ENCODE data around the gene GBE1. TPM values are rescaled to one million over a fixed set of nuclear protein-coding genes. Genes with fewer than 3 reads are reported as not detected.

GBE1 gene
- total RNA-seq, 1 donor from 2014 or later: 10.9 TPM

DNA sequence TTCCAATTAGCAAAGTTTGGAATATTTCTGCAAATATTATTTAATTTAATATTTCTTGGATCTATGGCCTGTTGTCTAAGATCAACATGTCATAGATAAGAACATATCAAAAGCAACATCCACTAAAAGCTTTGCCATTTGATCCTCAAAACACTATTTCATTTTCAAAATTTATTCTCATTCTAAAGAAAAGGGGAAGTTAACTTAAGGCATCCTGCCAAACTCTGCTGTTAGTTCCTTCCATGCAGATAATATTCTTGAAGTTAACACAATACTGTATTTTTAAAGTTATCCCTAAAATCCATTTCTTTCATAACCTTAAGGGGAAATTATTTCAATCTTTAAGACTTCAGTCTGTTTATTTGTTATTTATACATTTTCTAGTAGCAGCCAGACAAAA lies 28.2 kb upstream of the GBE1 start:
- Mint-ChIP-seq H3K4me3 (ENCODE audit: low read depth) (no peak overlapping the region), H3K9me3 (ENCODE audit: low read depth) (no peaks in the 10 kb centered on the region), H3K36me3 (ENCODE audit: insufficient read depth) (no peaks in the 10 kb centered on the region), H3K27me3 (no peaks in the 10 kb centered on the region), H3K4me1 (ENCODE audit: low read depth) (no peaks in the 10 kb centered on the region), H3K27ac (no peak overlapping the region)
- no peak for DNase-seq (ENCODE audit: low spot score, unreplicated experiment)
- TF ChIP-seq CTCF (IDR thresholded peaks at IDR 0.05; ENCODE audit: unreplicated experiment): no peak

GRCh38 chr3:81788610-81789009 lies 27.2 kb upstream of the GBE1 start:
- H3K4me3 Mint-ChIP-seq (ENCODE audit: low read depth): no peak overlapping the region
- no peak for TF ChIP-seq CTCF (IDR thresholded peaks at IDR 0.05; ENCODE audit: unreplicated experiment)
- no peak for DNase-seq (ENCODE audit: low spot score, unreplicated experiment)
- H3K27me3 Mint-ChIP-seq: no peaks in the 10 kb centered on the region
- no peaks in the 10 kb centered on the region for H3K36me3 Mint-ChIP-seq (ENCODE audit: insufficient read depth)
- H3K9me3 Mint-ChIP-seq (ENCODE audit: low read depth): no peaks in the 10 kb centered on the region
- H3K27ac Mint-ChIP-seq: no peak overlapping the region
- H3K4me1 Mint-ChIP-seq (ENCODE audit: low read depth): no peaks in the 10 kb centered on the region

DNA sequence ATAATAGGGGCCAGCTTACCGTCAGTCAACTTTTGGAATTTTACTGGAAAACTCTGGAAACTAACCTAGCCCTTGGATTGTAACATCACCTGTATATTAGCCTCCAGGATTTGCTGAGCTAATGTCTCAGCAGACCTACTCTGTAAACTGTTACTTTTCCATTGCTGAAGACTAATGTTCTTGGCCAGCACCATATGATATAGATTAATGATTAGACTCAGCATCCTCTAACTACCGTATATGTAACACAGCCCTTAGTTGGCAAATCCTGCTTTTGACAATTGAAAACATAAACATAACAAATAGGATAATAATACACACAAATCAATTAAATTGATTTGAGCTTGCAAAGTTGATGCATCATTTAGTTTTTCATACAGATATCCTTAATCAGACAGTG lies 26.6 kb upstream of the GBE1 start:
- no peak for DNase-seq (ENCODE audit: low spot score, unreplicated experiment)
- no peak for TF ChIP-seq CTCF (IDR thresholded peaks at IDR 0.05; ENCODE audit: unreplicated experiment)
- H3K4me1 Mint-ChIP-seq (ENCODE audit: low read depth): no peaks in the 10 kb centered on the region
- no peaks in the 10 kb centered on the region for H3K27me3 Mint-ChIP-seq
- no peak overlapping the region for H3K4me3 Mint-ChIP-seq (ENCODE audit: low read depth)
- no peaks in the 10 kb centered on the region for H3K9me3 Mint-ChIP-seq (ENCODE audit: low read depth)
- H3K27ac Mint-ChIP-seq: no peak overlapping the region
- no peaks in the 10 kb centered on the region for H3K36me3 Mint-ChIP-seq (ENCODE audit: insufficient read depth)

- DNase-seq (ENCODE audit: low spot score, unreplicated experiment): no peak
- H3K27ac Mint-ChIP-seq: no peak overlapping the region
- H3K9me3 Mint-ChIP-seq (ENCODE audit: low read depth): peaks cover 16% of the 10 kb centered on the region
- H3K4me3 Mint-ChIP-seq (ENCODE audit: low read depth): no peak overlapping the region
- TF ChIP-seq CTCF (IDR thresholded peaks at IDR 0.05; ENCODE audit: unreplicated experiment): no peak
- H3K27me3 Mint-ChIP-seq: no peaks in the 10 kb centered on the region
- peaks cover 4% of the 10 kb centered on the region for H3K36me3 Mint-ChIP-seq (ENCODE audit: insufficient read depth)
- H3K4me1 Mint-ChIP-seq (ENCODE audit: low read depth): peaks cover 4% of the 10 kb centered on the region
Observed at GRCh38 chr3:81782585-81782984, 21.1 kb upstream of the GBE1 start.

- no peak for DNase-seq (ENCODE audit: low spot score, unreplicated experiment)
- H3K4me3 Mint-ChIP-seq (ENCODE audit: low read depth): no peak overlapping the region
- H3K27ac Mint-ChIP-seq: no peak overlapping the region
- no peak for TF ChIP-seq CTCF (IDR thresholded peaks at IDR 0.05; ENCODE audit: unreplicated experiment)
- peaks cover 4% of the 10 kb centered on the region for H3K36me3 Mint-ChIP-seq (ENCODE audit: insufficient read depth)
- H3K27me3 Mint-ChIP-seq: no peaks in the 10 kb centered on the region
- peaks cover 16% of the 10 kb centered on the region for H3K9me3 Mint-ChIP-seq (ENCODE audit: low read depth)
- peaks cover 4% of the 10 kb centered on the region for H3K4me1 Mint-ChIP-seq (ENCODE audit: low read depth)
Observed at GRCh38 chr3:81778678-81779182, 17.3 kb upstream of the GBE1 start.
